H1 (cell line): ENCODE data around the gene DPH1.

Experiments used
- EZH2 ChIP-seq: fragments of 200-600 bp; sonication (generic); IDR thresholded peaks from 2 replicates; pipeline ENCODE4 v1.7.1; 2012; ENCODE audit warnings: low read depth, mild to moderate bottlenecking, moderate library complexity, low read length, inconsistent platforms; ENCODE audit not compliant: severe bottlenecking
- KDM1A ChIP-seq: fragments of 200-600, 300-600 bp; sonication (generic); IDR thresholded peaks from 2 replicates; pipeline ENCODE4 v1.7.1; 2016; ENCODE audit warnings: mild to moderate bottlenecking, low read length, borderline replicate concordance
- POLR2A ChIP-seq, 2 experiments: IDR thresholded peaks; 1 replicate in 1 of 2; 2 replicates in 1 of 2; pipeline ENCODE4 v1.6.1; 2011; ENCODE audit warnings: low read depth in 2 of 2, low read length in 2 of 2, mild to moderate bottlenecking in 2 of 2; ENCODE audit errors: control extremely low read depth in 1 of 2
- RAD21 ChIP-seq, 2 experiments: IDR thresholded peaks in 1 of 2; conservative IDR thresholded peaks in 1 of 2; 2 replicates each; pipeline ENCODE4 v1.6.1; 2011; ENCODE audit warnings: low read depth in 2 of 2, low read length in 2 of 2, improper control_type of control experiment in 1 of 2, inconsistent platforms in 1 of 2, mild to moderate bottlenecking in 1 of 2, moderate library complexity in 1 of 2
- RBBP5 ChIP-seq: IDR thresholded peaks from 2 replicates; pipeline ENCODE4 v1.7.1; 2012; ENCODE audit warnings: low read depth, mild to moderate bottlenecking, inconsistent platforms, low read length, moderate library complexity, borderline replicate concordance
- SP1 ChIP-seq: IDR thresholded peaks from 2 replicates; pipeline ENCODE4 v1.6.1; 2011; ENCODE audit warnings: low read depth, low read length
- USF2 ChIP-seq: IDR thresholded peaks from 2 replicates; pipeline ENCODE4 v1.6.1; 2011; ENCODE audit warnings: low read length, improper control_type of control experiment
- TF ChIP-seq, protein P1 (sequence below), 3 experiments: IDR thresholded peaks; 1 replicate in 2 of 3; 2 replicates in 1 of 3; pipeline versions ENCODE4 v1.5.1 to v1.6.1; 2011; ENCODE audit warnings: low read length in 3 of 3, mild to moderate bottlenecking in 3 of 3, inconsistent platforms in 2 of 3, low read depth in 1 of 3, moderate library complexity in 1 of 3; ENCODE audit not compliant: insufficient read depth in 1 of 3; ENCODE audit errors: control extremely low read depth in 1 of 3

GRCh38 chr17:2023692-2024571 lies 6.0 kb upstream of the DPH1 start:
- TF ChIP-seq POLR2A (IDR thresholded peaks at IDR 0.05; ENCODE audit: control extremely low read depth in 1 of 2, low read depth in 2 of 2, low read length in 2 of 2) (no peak), USF2 (no peak), RBBP5 (no peak), EZH2 (no peak), KDM1A (no peak), RAD21 (IDR thresholded peaks at IDR 0.05 in 1 of 2, conservative IDR thresholded peaks at IDR 0.05 in 1 of 2; ENCODE audit: low read depth in 2 of 2, low read length in 2 of 2) (no peak), SP1 (no peak)
- TF ChIP-seq, protein P1, sequence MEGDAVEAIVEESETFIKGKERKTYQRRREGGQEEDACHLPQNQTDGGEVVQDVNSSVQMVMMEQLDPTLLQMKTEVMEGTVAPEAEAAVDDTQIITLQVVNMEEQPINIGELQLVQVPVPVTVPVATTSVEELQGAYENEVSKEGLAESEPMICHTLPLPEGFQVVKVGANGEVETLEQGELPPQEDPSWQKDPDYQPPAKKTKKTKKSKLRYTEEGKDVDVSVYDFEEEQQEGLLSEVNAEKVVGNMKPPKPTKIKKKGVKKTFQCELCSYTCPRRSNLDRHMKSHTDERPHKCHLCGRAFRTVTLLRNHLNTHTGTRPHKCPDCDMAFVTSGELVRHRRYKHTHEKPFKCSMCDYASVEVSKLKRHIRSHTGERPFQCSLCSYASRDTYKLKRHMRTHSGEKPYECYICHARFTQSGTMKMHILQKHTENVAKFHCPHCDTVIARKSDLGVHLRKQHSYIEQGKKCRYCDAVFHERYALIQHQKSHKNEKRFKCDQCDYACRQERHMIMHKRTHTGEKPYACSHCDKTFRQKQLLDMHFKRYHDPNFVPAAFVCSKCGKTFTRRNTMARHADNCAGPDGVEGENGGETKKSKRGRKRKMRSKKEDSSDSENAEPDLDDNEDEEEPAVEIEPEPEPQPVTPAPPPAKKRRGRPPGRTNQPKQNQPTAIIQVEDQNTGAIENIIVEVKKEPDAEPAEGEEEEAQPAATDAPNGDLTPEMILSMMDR (IDR thresholded peaks at IDR 0.05; ENCODE audit: control extremely low read depth in 1 of 3, insufficient read depth in 1 of 3, low read depth in 1 of 3, low read length in 3 of 3): no peak
